HG03064 (cell line): ENCODE measurements around the gene ABCF2.

Experiments used
- ATAC-seq: cut with Tn5 transposase; IDR thresholded peaks from one replicate; pipeline ENCODE4 v1.9.1; 2021; ENCODE audit warnings: low read depth; ENCODE audit not compliant: unreplicated experiment

The ABCF2 gene

GRCh38 chr7:151252961-151253711 is 26.1 kb upstream of the ABCF2 start:
- ATAC-seq, result no peak

DNA sequence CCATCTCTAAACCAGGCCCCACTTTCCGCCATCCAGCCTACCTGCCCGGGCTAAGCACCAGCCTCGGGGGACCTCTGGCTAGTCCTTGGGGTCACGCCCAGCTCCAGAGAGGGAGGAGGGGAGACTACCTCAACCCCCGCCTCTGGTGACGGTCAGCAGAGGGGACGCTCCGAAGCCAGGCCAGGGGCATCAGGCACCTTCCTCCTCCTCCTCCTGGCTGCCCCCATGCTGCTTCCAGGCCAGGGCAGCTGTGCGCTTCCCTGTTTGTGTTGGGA is 25.5 kb upstream of the ABCF2 start:
- no peak for ATAC-seq

GRCh38 chr7:151251689-151252560 is 24.9 kb upstream of the ABCF2 start:
- no peak for ATAC-seq

GRCh38 chr7:151251328-151251688 is 24.3 kb upstream of the ABCF2 start:
- no peak for ATAC-seq

GRCh38 chr7:151250181-151251132 is 23.5 kb upstream of the ABCF2 start:
- no peak for ATAC-seq

- ATAC-seq, result no peak
These were observed 22.7 kb upstream of the ABCF2 start for GRCh38 chr7:151249732-151250072.

GRCh38 chr7:151249034-151249731 is 22.2 kb upstream of the ABCF2 start:
- ATAC-seq, result no peak

DNA sequence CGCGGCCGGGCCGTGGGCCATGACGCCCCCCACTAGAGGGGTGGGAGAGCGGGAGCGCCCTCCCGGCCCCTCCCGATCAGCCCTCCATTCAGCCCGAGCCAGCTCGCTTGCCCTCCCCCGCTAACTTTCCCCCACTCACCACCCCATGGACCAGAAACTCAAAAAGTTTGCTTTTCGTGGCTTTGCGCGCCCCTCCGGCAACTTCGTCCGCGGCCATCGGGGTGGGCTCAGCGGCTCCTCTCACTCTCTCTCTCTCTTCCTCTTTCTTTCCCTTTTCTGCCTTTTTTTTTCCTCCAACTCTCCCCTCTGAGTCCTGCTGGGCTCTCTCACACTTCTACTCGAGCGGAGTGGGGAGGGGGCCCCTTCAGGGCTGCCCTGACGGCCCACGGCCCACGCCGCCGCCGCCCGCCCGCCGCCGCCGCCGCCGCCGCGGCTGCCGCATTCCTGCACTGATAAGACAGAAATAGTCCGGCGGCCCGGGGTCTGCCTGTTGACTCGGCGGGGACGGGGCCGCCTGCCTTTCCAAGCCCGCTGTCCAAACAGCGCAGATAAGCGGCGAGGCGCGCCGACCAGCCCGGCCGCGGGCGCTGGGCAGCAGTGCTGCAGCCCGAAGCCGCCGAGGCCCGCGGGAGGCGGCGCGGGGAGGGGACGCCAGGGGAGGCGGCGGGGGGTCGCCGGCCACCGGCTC is 21.5 kb upstream of the ABCF2 start, which contains the start of gene SMARCD3:
TSS of gene SMARCD3 (minus strand) at position 349 of the 688 bp plus-strand sequence. CDS start at position 217, 132 bp downstream.
- no peak for ATAC-seq

GRCh38 chr7:151247611-151248345 is 20.8 kb upstream of the ABCF2 start:
- no peak for ATAC-seq

GRCh38 chr7:151246851-151247580 is 20.0 kb upstream of the ABCF2 start:
- no peak for ATAC-seq

GRCh38 chr7:151246102-151246850 is 19.3 kb upstream of the ABCF2 start:
- no peak for ATAC-seq

DNA sequence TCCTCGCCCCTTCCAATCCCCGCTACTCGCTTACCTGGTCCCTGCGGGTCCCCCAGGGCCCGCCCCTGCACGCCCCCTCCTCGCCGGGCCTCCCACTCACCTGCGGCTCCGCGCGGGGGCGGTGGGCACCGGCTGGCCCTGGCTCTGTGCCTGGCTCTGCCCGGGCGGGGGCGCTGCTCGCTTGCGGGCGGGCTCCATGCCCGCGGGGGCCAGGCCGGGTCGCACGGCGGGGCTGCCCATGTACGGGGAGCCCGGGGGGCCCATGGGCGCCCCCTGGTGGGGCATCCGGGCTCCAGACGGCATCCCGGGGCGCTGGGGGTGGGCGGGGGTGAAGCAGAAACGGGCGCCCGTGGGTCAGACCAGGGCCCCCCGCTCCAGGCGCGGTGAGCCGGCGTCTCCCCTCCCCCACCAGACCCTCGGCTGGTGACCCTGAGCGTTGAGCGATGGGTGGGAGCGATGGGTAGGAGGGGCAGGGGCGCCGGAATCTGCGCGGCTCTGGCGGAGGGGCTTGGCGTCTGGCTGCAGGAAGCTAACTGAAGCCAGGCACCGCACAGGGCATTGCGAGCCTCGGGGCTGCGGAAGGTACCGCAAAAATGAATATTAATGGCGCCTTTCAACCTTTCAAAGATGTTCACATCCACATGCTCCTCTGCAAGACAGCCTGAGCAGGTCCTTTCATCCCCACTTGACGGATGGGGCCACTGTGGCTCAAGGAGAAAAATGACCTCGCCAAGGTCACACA is 18.5 kb upstream of the ABCF2 start:
- ATAC-seq, result no peak

GRCh38 chr7:151244841-151245346 is 17.9 kb upstream of the ABCF2 start:
- ATAC-seq, result no peak

- ATAC-seq, result no peak
These were observed 17.3 kb upstream of the ABCF2 start for GRCh38 chr7:151244196-151244840.

GRCh38 chr7:151243408-151244195 is 16.6 kb upstream of the ABCF2 start:
- no peak for ATAC-seq

GRCh38 chr7:151243045-151243349 is 16.0 kb upstream of the ABCF2 start:
- no peak for ATAC-seq
